Measurements from ENCODE around the gene HAUS1. TPM values are rescaled to one million over a fixed set of nuclear protein-coding genes. Genes with fewer than 3 reads are reported as not detected.

Gene HAUS1
- total RNA-seq, 1 experiment from 2014 or later, result 58.7 TPM

DNA sequence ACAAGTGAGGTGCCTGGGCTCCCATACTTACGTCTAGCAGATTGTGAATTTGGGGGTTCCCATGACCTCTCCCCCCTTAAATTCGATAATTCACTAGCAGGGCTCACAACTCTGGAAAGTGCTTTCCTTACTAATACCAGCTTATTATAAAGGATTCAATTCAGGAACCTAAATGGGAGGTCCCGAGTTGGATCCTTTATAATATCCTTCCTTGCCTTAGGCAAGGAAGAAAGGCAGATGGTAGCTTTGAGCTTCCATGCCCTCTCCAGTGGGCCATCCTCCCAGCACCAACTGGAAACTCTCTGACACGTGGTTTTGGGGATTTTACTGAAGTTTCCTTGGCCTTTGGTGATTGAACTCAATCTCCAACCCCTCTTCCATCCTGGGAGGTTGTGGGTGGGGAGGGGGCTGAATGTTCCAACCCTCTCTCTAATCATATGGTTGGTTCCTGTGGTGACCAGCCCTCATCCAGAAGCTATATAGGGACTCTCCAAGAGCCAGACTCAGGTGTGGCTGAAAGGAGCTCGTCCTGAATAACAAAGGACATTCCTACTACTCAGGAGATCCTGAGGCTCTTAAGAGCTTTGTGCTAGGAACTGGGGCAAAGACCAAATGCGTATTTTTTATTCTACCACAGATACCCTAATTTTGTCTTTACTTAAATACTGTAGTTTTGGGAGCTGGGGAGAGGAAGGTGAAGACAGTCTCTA lies 62.2 kb downstream of the HAUS1 start:
- Mint-ChIP-seq H3K27me3 (ENCODE audit: low read depth) (no peaks in the 10 kb centered on the region; the same call in 1 of the 2 replicates), H3K27ac (peak overlapping the region; percentile 84), H3K4me3 (no peak overlapping the region), H3K9me3 (no peaks in the 10 kb centered on the region; the same call in 1 of the 2 replicates), H3K4me1 (peaks cover 28% of the 10 kb centered on the region), H3K36me3 (no peaks in the 10 kb centered on the region)
- DNase-seq (ENCODE audit: low spot score) (peak; percentile 24), ATAC-seq (peak; percentile 93)
- TF ChIP-seq OVOL2 (CRISPR knock-in tag; IDR thresholded peaks at IDR 0.05; ENCODE audit: borderline replicate concordance) (no peak), ZNF423 (CRISPR knock-in tag; IDR thresholded peaks at IDR 0.05) (peak; percentile 36; the same call in 1 of the 2 replicates)
- ChIA-PET POLR2A (interaction anchor here (0.6 kb wide), 1 partner anchor 127 kb away, joined by 9 read pairs; no protein-coding TSS in a partner anchor), CTCF (interaction anchor here (0.6 to 2.9 kb wide), 11 partner anchors 9 to 227 kb away, joined by 3 to 27 read pairs (median 3); no protein-coding TSS in a partner anchor)

DNA sequence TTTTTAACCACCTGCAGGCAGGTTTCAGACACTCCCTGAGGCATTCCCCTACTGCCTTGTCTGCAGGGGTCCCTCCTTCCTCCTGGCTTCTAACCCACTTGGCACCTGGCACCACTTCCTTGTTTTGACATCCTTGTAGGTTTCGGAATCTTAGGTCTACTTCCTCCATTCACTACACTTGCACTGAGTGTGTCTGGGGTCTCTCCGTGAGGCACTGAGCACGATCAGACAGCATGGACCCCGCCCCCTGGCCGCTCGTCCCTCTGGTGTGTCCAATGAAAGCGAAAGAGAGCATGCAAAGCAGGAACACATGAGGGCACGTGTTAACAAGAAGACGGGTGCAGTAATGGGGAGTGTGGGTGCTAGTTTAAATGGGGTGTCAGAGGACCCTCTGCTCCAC lies 63.8 kb downstream of the HAUS1 start:
- Mint-ChIP-seq H3K27ac (peak overlapping the region; percentile 68), H3K4me1 (peaks cover 30% of the 10 kb centered on the region), H3K36me3 (no peaks in the 10 kb centered on the region), H3K9me3 (no peaks in the 10 kb centered on the region; the same call in 1 of the 2 replicates), H3K4me3 (no peak overlapping the region), H3K27me3 (ENCODE audit: low read depth) (no peaks in the 10 kb centered on the region; the same call in 1 of the 2 replicates)
- TF ChIP-seq, protein P1, sequence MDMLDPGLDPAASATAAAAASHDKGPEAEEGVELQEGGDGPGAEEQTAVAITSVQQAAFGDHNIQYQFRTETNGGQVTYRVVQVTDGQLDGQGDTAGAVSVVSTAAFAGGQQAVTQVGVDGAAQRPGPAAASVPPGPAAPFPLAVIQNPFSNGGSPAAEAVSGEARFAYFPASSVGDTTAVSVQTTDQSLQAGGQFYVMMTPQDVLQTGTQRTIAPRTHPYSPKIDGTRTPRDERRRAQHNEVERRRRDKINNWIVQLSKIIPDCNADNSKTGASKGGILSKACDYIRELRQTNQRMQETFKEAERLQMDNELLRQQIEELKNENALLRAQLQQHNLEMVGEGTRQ (CRISPR knock-in tag; IDR thresholded peaks at IDR 0.05), result no peak
- TF ChIP-seq FOXK1 (CRISPR knock-in tag; IDR thresholded peaks at IDR 0.05) (no peak), ZNF317 (CRISPR knock-in tag; IDR thresholded peaks at IDR 0.05; ENCODE audit: borderline replicate concordance, low read depth) (no peak), FOXP1 (CRISPR knock-in tag; IDR thresholded peaks at IDR 0.05; ENCODE audit: borderline replicate concordance) (no peak)
- TF ChIP-seq, protein P2, sequence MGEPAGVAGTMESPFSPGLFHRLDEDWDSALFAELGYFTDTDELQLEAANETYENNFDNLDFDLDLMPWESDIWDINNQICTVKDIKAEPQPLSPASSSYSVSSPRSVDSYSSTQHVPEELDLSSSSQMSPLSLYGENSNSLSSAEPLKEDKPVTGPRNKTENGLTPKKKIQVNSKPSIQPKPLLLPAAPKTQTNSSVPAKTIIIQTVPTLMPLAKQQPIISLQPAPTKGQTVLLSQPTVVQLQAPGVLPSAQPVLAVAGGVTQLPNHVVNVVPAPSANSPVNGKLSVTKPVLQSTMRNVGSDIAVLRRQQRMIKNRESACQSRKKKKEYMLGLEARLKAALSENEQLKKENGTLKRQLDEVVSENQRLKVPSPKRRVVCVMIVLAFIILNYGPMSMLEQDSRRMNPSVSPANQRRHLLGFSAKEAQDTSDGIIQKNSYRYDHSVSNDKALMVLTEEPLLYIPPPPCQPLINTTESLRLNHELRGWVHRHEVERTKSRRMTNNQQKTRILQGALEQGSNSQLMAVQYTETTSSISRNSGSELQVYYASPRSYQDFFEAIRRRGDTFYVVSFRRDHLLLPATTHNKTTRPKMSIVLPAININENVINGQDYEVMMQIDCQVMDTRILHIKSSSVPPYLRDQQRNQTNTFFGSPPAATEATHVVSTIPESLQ (CRISPR knock-in tag; IDR thresholded peaks at IDR 0.05), result no peak
- TF ChIP-seq, protein P3, sequence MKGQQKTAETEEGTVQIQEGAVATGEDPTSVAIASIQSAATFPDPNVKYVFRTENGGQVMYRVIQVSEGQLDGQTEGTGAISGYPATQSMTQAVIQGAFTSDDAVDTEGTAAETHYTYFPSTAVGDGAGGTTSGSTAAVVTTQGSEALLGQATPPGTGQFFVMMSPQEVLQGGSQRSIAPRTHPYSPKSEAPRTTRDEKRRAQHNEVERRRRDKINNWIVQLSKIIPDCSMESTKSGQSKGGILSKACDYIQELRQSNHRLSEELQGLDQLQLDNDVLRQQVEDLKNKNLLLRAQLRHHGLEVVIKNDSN (CRISPR knock-in tag; IDR thresholded peaks at IDR 0.05), result no peak
- DNase-seq (ENCODE audit: low spot score) (no peak), ATAC-seq (peak; percentile 9; the same call in 1 of the 2 replicates)
- POLR2A ChIA-PET, result no interaction called here
- CTCF ChIA-PET, result interaction anchor here (1.5 kb wide), 1 partner anchor 10 kb away, joined by 3 read pairs; no protein-coding TSS in a partner anchor

DNA sequence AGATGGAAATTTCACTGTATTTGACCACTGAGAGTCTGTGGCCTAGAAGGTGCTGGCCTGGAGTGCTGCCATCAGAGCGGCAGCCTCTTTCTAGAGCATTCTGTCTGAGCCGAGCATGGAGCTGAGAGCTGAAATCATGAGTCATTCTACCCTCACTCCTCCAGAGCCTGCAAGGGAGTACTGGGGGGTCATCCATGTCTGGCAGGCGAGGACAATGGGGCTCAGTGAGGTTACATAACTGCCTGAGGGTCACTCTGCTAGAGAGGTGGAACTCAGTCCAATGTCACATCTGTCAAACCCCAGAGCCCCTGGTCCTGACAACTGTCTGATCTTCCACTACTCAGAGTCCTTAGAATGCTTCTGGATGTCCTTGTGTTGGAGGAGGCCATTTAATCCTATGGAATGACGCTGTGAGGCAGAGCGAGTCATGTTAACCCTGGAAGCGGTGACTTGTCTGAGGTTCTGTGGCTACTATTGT lies 65.3 kb downstream of the HAUS1 start:
- Mint-ChIP-seq H3K9me3 (no peaks in the 10 kb centered on the region; the same call in 1 of the 2 replicates), H3K4me1 (peaks cover 31% of the 10 kb centered on the region), H3K27me3 (ENCODE audit: low read depth) (no peaks in the 10 kb centered on the region; the same call in 1 of the 2 replicates), H3K4me3 (no peak overlapping the region), H3K36me3 (no peaks in the 10 kb centered on the region), H3K27ac (no peak overlapping the region)
- no peak for DNase-seq (ENCODE audit: low spot score)
- TF ChIP-seq, protein P4, sequence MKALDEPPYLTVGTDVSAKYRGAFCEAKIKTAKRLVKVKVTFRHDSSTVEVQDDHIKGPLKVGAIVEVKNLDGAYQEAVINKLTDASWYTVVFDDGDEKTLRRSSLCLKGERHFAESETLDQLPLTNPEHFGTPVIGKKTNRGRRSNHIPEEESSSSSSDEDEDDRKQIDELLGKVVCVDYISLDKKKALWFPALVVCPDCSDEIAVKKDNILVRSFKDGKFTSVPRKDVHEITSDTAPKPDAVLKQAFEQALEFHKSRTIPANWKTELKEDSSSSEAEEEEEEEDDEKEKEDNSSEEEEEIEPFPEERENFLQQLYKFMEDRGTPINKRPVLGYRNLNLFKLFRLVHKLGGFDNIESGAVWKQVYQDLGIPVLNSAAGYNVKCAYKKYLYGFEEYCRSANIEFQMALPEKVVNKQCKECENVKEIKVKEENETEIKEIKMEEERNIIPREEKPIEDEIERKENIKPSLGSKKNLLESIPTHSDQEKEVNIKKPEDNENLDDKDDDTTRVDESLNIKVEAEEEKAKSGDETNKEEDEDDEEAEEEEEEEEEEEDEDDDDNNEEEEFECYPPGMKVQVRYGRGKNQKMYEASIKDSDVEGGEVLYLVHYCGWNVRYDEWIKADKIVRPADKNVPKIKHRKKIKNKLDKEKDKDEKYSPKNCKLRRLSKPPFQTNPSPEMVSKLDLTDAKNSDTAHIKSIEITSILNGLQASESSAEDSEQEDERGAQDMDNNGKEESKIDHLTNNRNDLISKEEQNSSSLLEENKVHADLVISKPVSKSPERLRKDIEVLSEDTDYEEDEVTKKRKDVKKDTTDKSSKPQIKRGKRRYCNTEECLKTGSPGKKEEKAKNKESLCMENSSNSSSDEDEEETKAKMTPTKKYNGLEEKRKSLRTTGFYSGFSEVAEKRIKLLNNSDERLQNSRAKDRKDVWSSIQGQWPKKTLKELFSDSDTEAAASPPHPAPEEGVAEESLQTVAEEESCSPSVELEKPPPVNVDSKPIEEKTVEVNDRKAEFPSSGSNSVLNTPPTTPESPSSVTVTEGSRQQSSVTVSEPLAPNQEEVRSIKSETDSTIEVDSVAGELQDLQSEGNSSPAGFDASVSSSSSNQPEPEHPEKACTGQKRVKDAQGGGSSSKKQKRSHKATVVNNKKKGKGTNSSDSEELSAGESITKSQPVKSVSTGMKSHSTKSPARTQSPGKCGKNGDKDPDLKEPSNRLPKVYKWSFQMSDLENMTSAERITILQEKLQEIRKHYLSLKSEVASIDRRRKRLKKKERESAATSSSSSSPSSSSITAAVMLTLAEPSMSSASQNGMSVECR (CRISPR knock-in tag; IDR thresholded peaks at IDR 0.05; ENCODE audit: borderline replicate concordance), result no peak
- TF ChIP-seq NR2C2 (CRISPR knock-in tag; IDR thresholded peaks at IDR 0.05) (no peak), GABPB1 (CRISPR knock-in tag; IDR thresholded peaks at IDR 0.05) (0 out of 2 replicates have a peak, but pooled peaks have one; percentile 10)
- ChIA-PET CTCF (no interaction called here), POLR2A (interaction anchor here (0.6 kb wide), 1 partner anchor 29 kb away, joined by 3 read pairs; no protein-coding TSS in a partner anchor)
- no peak for ATAC-seq

Data from WTC11 (cell line).